GM18951 (cell line): Measurements from ENCODE around the gene FRAT2.

Experiments used
- POLR2A ChIP-seq: IDR thresholded peaks from 4 replicates; pipeline ENCODE4 v1.6.1; 2011; ENCODE audit warnings: mild to moderate bottlenecking; ENCODE audit not compliant: insufficient read length, insufficient read depth; ENCODE audit errors: extremely low read depth
- in situ Hi-C: fragments of 300-500 bp; cut with MboI; formaldehyde crosslinking; loops from one replicate; pipeline ENCODE4 v1.12.0; 2022; ENCODE audit warnings: low sequenced_read_pairs, mixed read lengths, inconsistent platforms; ENCODE audit not compliant: unreplicated experiment

The FRAT2 gene

DNA sequence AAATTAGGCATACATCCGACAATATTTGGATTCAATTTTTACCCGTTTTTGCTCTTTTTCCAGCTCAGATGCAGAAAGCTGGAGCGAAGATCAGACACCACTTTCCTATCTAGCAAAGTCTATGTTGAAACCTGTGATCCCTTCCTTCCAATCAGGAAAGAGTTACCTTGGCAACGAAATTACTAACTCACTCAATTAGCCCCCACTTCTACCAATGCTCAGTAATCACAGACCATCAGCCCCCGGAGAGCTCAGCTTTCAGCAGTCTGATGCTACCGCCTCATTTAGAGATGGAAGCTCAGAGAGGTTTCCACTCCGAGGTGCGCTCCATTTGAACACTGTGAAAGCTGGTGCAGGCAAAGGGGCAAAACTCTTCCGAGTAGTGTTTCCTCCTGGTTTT, 8.8 kb downstream of the FRAT2 start:
- TF ChIP-seq POLR2A = no peak
- in situ Hi-C loops = no loop called here

DNA sequence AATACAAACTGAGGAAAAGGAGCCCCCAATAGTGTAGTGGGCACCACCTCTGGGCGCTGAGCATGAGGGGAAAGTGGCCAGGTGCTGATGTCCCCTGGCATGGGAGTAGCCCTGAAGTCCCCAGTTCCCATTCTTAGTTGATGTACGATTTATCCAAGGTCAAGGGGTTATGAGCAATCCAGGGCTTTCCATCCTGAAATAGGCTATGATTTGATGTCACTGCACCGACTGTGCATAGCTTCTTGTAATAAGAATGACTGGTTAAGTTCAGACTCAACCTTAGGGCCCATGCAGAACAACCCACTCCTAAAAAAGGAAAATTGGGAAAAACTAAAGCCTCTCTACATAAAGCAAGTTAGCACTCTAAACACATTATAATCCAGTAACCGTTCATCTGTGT, 11.0 kb downstream of the FRAT2 start:
- no peak for TF ChIP-seq POLR2A
- in situ Hi-C loops = no loop called here

DNA sequence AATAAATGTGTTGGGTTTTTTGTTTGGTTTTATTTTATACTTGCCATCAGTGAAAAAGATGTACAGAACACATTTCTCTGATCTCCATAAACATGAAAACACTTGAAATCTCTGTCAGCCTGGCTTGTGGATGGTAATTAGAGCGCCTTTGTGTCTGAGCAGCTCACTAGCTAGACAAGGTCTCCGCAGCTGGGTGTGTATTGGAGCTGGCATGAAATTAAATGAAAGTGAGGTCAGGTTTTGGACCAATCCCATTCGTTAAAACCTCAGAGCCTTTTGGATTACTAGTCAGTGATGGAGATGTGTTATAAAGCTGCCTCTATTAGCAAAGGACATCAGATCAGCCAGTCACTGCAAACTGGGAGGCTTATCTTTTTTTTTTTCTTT, 12.7 kb downstream of the FRAT2 start:
- no peak for TF ChIP-seq POLR2A
- in situ Hi-C loops = no loop called here

DNA sequence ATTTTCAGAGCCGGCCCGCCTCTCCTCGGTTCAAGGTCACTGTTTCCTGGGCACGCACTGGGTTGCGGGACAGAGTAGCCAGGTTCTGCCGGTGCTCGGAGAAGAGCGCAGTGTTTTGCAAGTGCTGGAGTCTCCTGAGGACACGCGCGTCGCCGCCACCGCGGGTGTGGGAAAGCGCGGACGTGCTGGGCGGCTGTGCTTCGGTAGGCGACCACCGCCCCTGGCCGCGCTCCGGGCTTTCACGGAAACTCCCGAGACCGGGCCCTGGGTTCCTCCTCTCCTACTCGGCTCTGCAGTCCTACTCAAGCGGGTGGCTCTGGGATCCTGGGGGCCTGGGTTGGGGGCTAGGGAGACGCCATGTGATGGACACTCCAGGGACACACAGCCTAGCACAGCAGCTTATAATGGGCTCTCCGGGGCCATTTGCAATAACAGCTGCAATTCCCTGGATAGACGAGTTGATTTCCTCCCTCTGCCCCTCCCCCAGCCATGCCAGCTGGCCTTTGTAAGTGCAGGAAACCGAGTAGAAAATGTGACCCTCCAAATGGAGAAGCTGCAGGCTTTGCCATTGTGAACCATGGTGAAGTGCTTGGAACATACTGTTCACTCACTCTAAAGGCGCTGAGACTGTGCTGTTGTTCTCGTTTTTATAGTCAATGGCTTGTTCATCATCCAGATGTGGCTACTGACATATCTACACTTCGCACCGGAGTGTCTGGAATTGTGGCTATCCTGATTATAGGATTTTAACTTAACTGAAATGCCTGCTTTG, 13.3 kb downstream of the FRAT2 start:
- TF ChIP-seq POLR2A = no peak
- in situ Hi-C loops = no loop called here

DNA sequence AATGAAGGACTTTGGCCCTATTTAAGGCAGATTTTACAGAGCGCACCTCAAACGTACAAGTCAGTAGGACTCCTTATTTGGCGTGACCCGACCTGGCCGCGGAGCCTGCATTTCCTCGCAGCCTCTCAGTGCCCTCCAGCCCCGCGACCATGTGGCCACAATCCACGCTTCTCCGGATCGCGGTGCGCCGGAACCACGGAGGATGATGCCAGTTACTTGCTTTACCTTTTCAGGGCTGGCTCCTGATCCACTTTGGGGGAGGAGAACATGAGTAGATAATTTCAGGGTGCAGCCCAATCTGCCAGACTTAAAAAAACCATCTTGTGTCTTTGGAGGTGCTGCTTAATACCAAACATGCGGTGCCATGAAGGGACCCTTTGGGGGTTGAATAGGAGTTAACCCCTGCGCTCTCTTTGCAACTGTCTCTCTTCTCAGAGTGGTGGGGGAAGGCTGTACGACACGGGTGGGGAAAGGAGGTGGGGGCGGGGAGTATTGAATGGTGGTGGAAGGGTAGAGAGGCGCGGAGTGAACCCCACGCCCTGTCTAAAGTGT, 14.0 kb downstream of the FRAT2 start:
- in situ Hi-C loops = no loop called here
- no peak for TF ChIP-seq POLR2A

DNA sequence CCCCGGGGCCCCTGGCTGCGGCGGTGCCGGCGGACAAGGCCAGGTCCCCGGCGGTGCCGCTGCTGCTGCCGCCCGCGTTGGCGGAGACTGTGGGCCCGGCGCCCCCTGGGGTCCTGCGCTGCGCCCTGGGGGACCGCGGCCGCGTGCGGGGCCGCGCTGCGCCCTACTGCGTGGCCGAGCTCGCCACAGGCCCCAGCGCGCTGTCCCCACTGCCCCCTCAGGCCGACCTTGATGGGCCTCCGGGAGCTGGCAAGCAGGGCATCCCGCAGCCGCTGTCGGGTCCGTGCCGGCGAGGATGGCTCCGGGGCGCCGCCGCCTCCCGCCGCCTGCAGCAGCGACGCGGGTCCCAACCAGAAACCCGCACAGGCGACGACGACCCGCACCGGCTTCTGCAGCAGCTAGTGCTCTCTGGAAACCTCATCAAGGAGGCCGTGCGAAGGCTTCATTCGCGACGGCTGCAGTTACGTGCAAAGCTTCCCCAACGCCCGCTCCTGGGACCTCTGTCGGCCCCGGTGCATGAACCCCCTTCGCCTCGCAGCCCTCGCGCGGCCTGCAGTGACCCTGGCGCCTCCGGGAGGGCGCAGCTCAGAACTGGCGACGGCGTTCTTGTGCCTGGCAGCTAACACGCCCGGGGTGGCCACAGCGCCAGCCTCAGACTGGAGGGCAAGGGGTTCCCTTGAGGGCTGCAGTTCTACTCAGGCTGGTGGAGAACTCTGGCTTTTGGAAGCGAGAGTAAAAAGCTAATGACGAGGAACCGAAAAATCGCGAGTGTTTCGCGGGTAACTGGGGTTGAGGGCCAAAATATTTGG, 14.7 kb downstream of the FRAT2 start:
- no peak for TF ChIP-seq POLR2A
- in situ Hi-C loops = no loop called here

DNA sequence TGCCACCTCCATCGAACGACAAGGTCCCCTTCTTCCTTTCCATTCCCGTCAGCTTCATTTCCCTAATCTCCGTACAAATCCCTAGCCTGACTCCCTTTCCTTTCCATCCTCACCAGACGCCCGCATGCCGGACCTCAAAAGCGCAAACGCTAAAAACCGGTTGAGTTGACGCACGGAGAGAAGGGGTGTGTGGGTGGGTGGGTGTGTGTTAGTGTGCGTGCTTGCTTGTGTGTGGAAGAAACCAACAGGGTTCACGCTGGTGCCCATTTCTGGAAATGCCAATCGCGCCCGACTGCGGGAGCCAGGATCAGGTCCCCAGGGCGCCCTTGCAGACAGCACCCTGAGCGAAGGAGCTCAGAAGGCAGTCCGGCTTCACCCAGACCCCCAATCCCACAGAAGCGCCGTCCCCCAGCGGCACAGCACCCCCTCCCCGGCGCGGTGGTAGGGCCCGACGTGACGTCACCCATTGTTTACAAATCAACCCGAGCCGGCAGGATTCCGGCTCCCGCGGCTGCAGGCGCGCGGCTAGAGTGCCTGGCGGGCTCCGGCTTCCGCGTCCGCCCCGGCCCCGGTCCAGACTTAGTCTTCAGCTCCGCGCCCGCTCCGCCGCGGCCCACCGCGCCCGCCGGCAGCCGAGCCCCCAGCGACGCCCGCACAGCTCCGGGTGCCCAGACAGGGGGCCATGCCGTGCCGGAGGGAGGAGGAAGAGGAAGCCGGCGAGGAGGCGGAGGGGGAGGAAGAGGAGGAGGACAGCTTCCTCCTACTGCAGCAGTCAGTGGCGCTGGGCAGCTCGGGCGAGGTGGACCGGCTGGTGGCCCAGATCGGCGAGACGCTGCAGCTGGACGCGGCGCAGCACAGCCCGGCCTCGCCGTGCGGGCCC, 15.5 kb downstream of the FRAT2 start, which contains the start of gene FRAT1:
Gene FRAT1, plus strand, starts transcription at position 500 of the 880 bp plus-strand sequence. Its CDS starts 183 bp downstream, at position 683.
- in situ Hi-C loops = no loop called here
- TF ChIP-seq POLR2A = peak; percentile 43

DNA sequence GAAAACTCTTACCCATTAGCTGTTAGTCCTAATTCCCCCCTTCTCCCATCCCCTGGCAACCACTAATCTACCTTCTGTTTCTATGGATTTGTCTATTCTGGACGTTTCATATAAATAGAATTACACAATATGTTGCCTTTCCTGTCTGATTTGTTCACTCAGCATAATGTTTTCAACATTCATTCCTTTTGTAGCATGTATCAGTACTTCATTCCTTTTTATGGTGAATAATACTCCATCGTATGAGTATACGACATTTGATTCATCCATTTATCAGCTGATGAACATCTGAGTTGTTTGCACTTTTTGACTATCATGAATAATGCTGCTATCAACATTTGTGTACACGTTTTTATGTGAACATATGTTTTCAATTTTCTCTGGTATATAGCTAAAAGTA, 19.9 kb downstream of the FRAT2 start:
- no peak for TF ChIP-seq POLR2A
- in situ Hi-C loops = no loop called here

DNA sequence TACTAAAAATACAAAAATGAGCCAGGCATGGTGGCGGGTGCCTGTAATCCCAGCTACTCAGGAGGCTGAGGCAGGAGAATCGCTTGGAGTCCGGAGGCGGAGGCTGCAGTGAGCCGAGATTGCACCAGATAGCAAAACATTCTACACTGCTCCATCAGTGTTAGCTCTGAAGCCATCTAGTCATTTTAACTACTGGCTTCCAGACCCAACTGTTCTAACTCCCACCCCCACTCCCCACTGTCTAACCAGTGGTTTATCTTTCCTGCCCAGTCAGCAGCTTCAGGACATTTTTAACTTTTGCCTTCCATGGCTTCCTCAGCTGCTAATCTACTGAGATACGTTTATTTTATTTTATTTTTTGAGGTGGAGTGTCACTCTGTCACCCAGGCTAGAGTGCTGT, 21.6 kb downstream of the FRAT2 start:
- no peak for TF ChIP-seq POLR2A

DNA sequence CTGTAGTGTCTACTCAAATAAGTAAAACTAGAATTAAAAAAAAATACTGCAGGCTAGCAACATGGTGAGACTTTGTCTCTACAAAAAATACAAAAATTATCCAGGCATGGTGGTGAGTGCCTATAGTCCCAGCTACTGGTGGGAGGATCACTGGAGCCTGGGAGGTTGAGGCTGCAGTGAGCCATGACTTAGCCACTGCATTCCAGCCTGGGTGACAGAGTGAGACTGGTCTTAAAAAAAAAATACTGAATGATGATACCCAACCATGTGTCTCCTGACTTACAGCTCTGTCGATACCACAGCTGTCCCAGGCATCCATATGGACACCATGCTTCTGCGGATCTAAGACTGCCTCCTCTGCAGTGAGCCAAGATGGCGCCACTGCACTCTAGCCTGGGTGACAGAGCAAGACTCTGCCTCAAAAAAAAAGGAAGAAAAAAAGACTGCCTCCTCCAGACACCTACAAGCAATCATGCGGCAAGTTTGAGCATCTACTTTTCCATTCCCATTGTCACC, 23.4 kb downstream of the FRAT2 start:
- TF ChIP-seq POLR2A = no peak
- in situ Hi-C loops = no loop called here

More for the DNA sequence above, 21.6 kb downstream of the FRAT2 start:
- in situ Hi-C loops = no loop called here

DNA sequence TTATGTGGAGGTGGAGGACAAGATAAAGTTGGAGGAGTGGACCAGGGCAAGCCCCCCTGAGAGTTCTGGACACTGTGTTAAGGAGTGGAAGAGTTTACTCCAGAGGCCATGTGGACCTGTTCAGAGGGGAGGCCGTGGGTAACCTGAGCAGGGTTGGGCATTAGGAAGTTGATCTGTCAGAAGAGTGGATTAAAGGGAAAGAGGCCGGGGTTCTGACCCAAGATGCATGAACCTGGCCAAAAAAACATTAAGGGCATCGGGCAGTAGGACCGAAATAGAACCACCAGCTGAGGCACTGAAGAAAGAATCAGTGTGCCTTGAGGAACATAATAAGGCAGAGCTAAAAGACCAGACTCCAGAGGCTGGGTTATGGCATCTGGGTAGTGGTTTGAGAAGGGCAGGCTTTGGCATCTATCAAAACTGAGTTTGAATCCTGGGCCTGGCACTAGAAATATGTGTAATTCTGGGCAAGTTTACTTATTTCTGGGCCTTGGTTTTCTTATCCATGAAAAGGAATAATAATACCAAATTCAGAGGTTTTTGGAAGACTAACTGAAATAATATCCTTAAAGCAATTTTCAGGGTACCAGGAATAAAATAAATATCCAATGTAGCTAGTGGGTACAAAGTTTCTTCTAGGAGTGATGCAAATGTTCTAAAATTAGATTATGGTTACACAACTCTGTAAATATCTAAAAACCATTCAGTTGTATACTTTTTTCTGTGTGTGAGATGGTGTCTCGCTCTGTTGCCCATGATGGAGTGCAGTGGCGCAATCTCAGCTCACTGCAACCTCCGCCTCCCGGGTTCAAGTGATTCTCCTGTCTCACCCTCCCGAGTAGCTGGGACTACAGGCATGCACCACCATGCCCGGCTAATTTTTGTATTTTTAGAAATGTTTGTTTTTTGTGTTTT, 26.4 kb downstream of the FRAT2 start:
- in situ Hi-C loops = no loop called here
- TF ChIP-seq POLR2A = no peak

DNA sequence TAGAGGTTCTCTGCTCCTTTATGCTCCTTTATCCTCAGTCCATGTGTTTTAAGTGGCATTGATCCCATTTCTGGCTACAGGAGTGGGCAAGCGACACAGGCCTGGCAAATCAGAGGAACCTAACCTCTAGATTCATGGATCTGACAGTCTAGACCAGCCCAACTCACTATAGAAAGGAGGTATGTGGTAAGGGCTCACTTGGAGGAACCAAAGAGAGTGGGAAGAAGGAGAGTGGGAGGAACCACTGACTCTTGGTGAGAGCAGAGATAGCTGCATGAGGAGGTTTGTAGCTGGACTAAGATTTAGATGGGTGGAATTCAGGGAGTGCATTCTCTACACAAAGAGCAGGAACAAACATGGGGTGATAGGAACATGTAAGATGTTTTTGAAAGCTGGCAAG, 27.1 kb downstream of the FRAT2 start:
- in situ Hi-C loops = no loop called here

More for the DNA sequence above, 27.1 kb downstream of the FRAT2 start:
- no peak for TF ChIP-seq POLR2A
